ENCODE results near the gene LARP4.
"Not testable (repeated sequence)": the region's sequence is repeated elsewhere in the genome, so short reads cannot be mapped to it uniquely, and the experiment has no call there.

Gene LARP4

GRCh38 chr12:50442178-50442908, 41.7 kb downstream of the LARP4 start:
- H3K27me3 ChIP-seq (ENCODE audit: control insufficient read depth, insufficient read depth, low read length) = no peaks in the 10 kb centered on the region
- H3K9ac ChIP-seq (ENCODE audit: low read depth, low read length) = no peak overlapping the region
- H3K4me1 ChIP-seq (ENCODE audit: control insufficient read depth, insufficient read depth, low read length) = no peaks in the 10 kb centered on the region
- H3K4me3 ChIP-seq (ENCODE audit: low read depth, low read length) = no peak overlapping the region
- no peaks in the 10 kb centered on the region for H3K9me3 ChIP-seq (ENCODE audit: control insufficient read depth, insufficient read depth, low read length)
- peaks cover 11% of the 10 kb centered on the region for H3K36me3 ChIP-seq (ENCODE audit: control insufficient read depth, insufficient read depth, low read length)

GRCh38 chr12:50449671-50450070, 49.0 kb downstream of the LARP4 start:
- not testable (repeated sequence) for H3K27me3 ChIP-seq (ENCODE audit: control insufficient read depth, insufficient read depth, low read length); H3K4me3 ChIP-seq (ENCODE audit: low read depth, low read length); H3K9me3 ChIP-seq (ENCODE audit: control insufficient read depth, insufficient read depth, low read length); H3K9ac ChIP-seq (ENCODE audit: low read depth, low read length); H3K4me1 ChIP-seq (ENCODE audit: control insufficient read depth, insufficient read depth, low read length)
- peaks cover 13% of the 10 kb centered on the region for H3K36me3 ChIP-seq (ENCODE audit: control insufficient read depth, insufficient read depth, low read length)

GRCh38 chr12:50452795-50453194, 52.1 kb downstream of the LARP4 start:
- H3K4me3 ChIP-seq (ENCODE audit: low read depth, low read length) = no peak overlapping the region
- H3K4me1 ChIP-seq (ENCODE audit: control insufficient read depth, insufficient read depth, low read length) = no peaks in the 10 kb centered on the region
- H3K36me3 ChIP-seq (ENCODE audit: control insufficient read depth, insufficient read depth, low read length) = peaks cover 17% of the 10 kb centered on the region
- no peaks in the 10 kb centered on the region for H3K9me3 ChIP-seq (ENCODE audit: control insufficient read depth, insufficient read depth, low read length)
- no peaks in the 10 kb centered on the region for H3K27me3 ChIP-seq (ENCODE audit: control insufficient read depth, insufficient read depth, low read length)
- no peak overlapping the region for H3K9ac ChIP-seq (ENCODE audit: low read depth, low read length)

- H3K36me3 ChIP-seq (ENCODE audit: control insufficient read depth, insufficient read depth, low read length) = peaks cover 17% of the 10 kb centered on the region
- H3K9me3 ChIP-seq (ENCODE audit: control insufficient read depth, insufficient read depth, low read length) = no peaks in the 10 kb centered on the region
- H3K4me3 ChIP-seq (ENCODE audit: low read depth, low read length) = no peak overlapping the region
- no peaks in the 10 kb centered on the region for H3K27me3 ChIP-seq (ENCODE audit: control insufficient read depth, insufficient read depth, low read length)
- no peak overlapping the region for H3K9ac ChIP-seq (ENCODE audit: low read depth, low read length)
- no peaks in the 10 kb centered on the region for H3K4me1 ChIP-seq (ENCODE audit: control insufficient read depth, insufficient read depth, low read length)
Observed at GRCh38 chr12:50453872-50454271, 53.2 kb downstream of the LARP4 start.

GRCh38 chr12:50458606-50459005, 57.9 kb downstream of the LARP4 start:
- peaks cover 14% of the 10 kb centered on the region for H3K36me3 ChIP-seq (ENCODE audit: control insufficient read depth, insufficient read depth, low read length)
- no peaks in the 10 kb centered on the region for H3K9me3 ChIP-seq (ENCODE audit: control insufficient read depth, insufficient read depth, low read length)
- no peaks in the 10 kb centered on the region for H3K4me1 ChIP-seq (ENCODE audit: control insufficient read depth, insufficient read depth, low read length)
- no peak overlapping the region for H3K9ac ChIP-seq (ENCODE audit: low read depth, low read length)
- no peak overlapping the region for H3K4me3 ChIP-seq (ENCODE audit: low read depth, low read length)
- no peaks in the 10 kb centered on the region for H3K27me3 ChIP-seq (ENCODE audit: control insufficient read depth, insufficient read depth, low read length)

GRCh38 chr12:50467439-50467838, 66.8 kb downstream of the LARP4 start:
- no peak overlapping the region for H3K4me3 ChIP-seq (ENCODE audit: low read depth, low read length)
- H3K9me3 ChIP-seq (ENCODE audit: control insufficient read depth, insufficient read depth, low read length) = no peaks in the 10 kb centered on the region
- H3K27me3 ChIP-seq (ENCODE audit: control insufficient read depth, insufficient read depth, low read length) = no peaks in the 10 kb centered on the region
- H3K9ac ChIP-seq (ENCODE audit: low read depth, low read length) = no peak overlapping the region
- H3K4me1 ChIP-seq (ENCODE audit: control insufficient read depth, insufficient read depth, low read length) = no peaks in the 10 kb centered on the region
- peaks cover 20% of the 10 kb centered on the region for H3K36me3 ChIP-seq (ENCODE audit: control insufficient read depth, insufficient read depth, low read length)

GRCh38 chr12:50477241-50477832, 76.7 kb downstream of the LARP4 start:
- H3K9ac ChIP-seq (ENCODE audit: low read depth, low read length) = no peak overlapping the region
- no peaks in the 10 kb centered on the region for H3K9me3 ChIP-seq (ENCODE audit: control insufficient read depth, insufficient read depth, low read length)
- H3K36me3 ChIP-seq (ENCODE audit: control insufficient read depth, insufficient read depth, low read length) = peaks cover 21% of the 10 kb centered on the region
- no peak overlapping the region for H3K4me3 ChIP-seq (ENCODE audit: low read depth, low read length)
- no peaks in the 10 kb centered on the region for H3K4me1 ChIP-seq (ENCODE audit: control insufficient read depth, insufficient read depth, low read length)
- H3K27me3 ChIP-seq (ENCODE audit: control insufficient read depth, insufficient read depth, low read length) = no peaks in the 10 kb centered on the region

GRCh38 chr12:50482571-50482970, 81.9 kb downstream of the LARP4 start:
- Histone ChIP-seq H3K4me1 (ENCODE audit: control insufficient read depth, insufficient read depth, low read length) (no peaks in the 10 kb centered on the region), H3K36me3 (ENCODE audit: control insufficient read depth, insufficient read depth, low read length) (peaks cover 4% of the 10 kb centered on the region), H3K27me3 (ENCODE audit: control insufficient read depth, insufficient read depth, low read length) (no peaks in the 10 kb centered on the region), H3K9me3 (ENCODE audit: control insufficient read depth, insufficient read depth, low read length) (no peaks in the 10 kb centered on the region), H3K9ac (ENCODE audit: low read depth, low read length) (no peak overlapping the region), H3K4me3 (ENCODE audit: low read depth, low read length) (no peak overlapping the region)

- no peaks in the 10 kb centered on the region for H3K27me3 ChIP-seq (ENCODE audit: control insufficient read depth, insufficient read depth, low read length)
- H3K36me3 ChIP-seq (ENCODE audit: control insufficient read depth, insufficient read depth, low read length) = peaks cover 4% of the 10 kb centered on the region
- no peak overlapping the region for H3K9ac ChIP-seq (ENCODE audit: low read depth, low read length)
Observed at GRCh38 chr12:50483488-50483887, 82.8 kb downstream of the LARP4 start.

GRCh38 chr12:50488801-50489200, 88.1 kb downstream of the LARP4 start:
- Histone ChIP-seq H3K9ac (ENCODE audit: low read depth, low read length) (no peak overlapping the region), H3K9me3 (ENCODE audit: control insufficient read depth, insufficient read depth, low read length) (no peaks in the 10 kb centered on the region), H3K4me1 (ENCODE audit: control insufficient read depth, insufficient read depth, low read length) (no peaks in the 10 kb centered on the region), H3K27me3 (ENCODE audit: control insufficient read depth, insufficient read depth, low read length) (no peaks in the 10 kb centered on the region), H3K36me3 (ENCODE audit: control insufficient read depth, insufficient read depth, low read length) (no peaks in the 10 kb centered on the region), H3K4me3 (ENCODE audit: low read depth, low read length) (no peak overlapping the region)

More at GRCh38 chr12:50483488-50483887, 82.8 kb downstream of the LARP4 start:
- Histone ChIP-seq H3K4me3 (ENCODE audit: low read depth, low read length) (no peak overlapping the region), H3K9me3 (ENCODE audit: control insufficient read depth, insufficient read depth, low read length) (no peaks in the 10 kb centered on the region), H3K4me1 (ENCODE audit: control insufficient read depth, insufficient read depth, low read length) (no peaks in the 10 kb centered on the region)

GRCh38 chr12:50498119-50498518, 97.4 kb downstream of the LARP4 start:
- H3K9me3 ChIP-seq (ENCODE audit: control insufficient read depth, insufficient read depth, low read length); H3K4me1 ChIP-seq (ENCODE audit: control insufficient read depth, insufficient read depth, low read length); H3K27me3 ChIP-seq (ENCODE audit: control insufficient read depth, insufficient read depth, low read length); H3K9ac ChIP-seq (ENCODE audit: low read depth, low read length); H3K36me3 ChIP-seq (ENCODE audit: control insufficient read depth, insufficient read depth, low read length); H3K4me3 ChIP-seq (ENCODE audit: low read depth, low read length): not testable (repeated sequence)

All from iPS-15b (cell line).